HUDEP-2 (cell line): ENCODE results near the gene SRC.
A peak's percentile ranks its signal among the peaks of the same experiment; 100 is the strongest.

ENCODE experiments used
- DNase-seq, 76 experiments: peaks; one replicate each; lab custom pipeline; 2025; ENCODE audit not compliant: unreplicated experiment in 76 of 76; lab: John Stamatoyannopoulos, UW

SRC gene

DNA sequence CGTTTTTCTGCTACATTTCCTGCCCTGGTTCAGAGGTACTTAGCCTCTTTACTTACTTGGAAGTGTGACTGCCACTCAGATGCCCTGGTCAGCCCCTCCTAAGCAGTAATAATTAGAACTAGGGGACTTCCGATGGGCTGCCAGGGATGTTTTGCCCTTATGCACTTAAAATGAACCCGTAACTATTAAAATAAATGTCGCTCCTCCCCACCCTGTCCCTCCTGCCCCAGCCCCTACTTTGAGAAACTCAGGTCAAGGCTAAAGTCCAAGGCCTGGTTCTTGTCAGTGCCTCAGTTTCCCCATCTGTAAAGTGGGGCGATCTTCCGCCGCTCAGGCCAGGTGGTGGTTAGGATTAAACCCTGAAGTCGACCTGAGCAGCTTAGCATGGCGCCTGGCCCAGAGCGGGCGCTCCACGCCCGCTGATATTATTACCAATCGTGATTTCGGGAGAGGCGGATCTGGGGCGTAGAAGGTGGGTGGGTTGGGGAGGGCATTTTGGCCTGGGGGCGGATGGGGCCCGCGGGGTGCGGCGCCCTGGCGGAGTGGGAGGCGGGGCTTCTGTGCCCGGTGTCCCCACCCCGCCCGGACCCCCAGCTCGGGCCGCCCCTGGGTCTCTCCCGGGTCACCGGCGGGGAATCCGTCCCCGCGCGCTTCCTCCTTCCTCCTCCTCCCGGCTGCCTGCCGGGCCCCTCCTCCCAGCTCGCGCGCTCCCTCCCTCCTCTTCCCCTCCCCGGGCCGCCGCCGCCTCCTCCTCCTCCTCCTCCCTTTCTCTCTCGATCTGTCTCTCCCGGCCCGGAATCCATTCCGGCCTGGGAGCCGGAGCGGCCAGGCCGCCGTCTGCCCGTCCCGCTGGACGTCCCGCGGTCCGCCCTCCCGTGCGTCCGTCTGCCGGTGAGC is at the start of gene SRC:
Gene SRC, plus strand, starts transcription at position 802 of the 897 bp plus-strand sequence. CDS start 38,014 bp downstream, outside the sequence.
- peak in 16 of 76 experiments; percentile 4 to 49 (median 14) for DNase-seq

DNA sequence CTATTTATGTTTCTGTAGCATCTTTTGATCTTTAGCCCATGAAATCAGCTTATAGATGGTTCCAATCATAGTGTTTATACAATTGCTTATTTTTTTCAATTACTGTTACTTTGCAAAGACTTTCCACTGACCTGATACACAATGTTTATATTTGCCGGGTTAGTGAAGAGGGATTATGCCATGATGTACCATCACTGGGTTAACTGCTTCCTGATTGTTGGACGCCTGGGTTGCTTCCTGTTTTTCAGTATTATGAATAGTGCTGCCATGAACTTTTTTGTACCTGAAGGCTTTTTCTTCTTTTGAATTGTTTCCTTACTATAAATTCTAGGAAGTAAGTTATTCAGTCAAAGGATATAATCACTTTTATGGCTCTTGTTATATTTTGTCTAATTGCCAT is 49.6 kb upstream of the SRC start:
- no peak for DNase-seq

DNA sequence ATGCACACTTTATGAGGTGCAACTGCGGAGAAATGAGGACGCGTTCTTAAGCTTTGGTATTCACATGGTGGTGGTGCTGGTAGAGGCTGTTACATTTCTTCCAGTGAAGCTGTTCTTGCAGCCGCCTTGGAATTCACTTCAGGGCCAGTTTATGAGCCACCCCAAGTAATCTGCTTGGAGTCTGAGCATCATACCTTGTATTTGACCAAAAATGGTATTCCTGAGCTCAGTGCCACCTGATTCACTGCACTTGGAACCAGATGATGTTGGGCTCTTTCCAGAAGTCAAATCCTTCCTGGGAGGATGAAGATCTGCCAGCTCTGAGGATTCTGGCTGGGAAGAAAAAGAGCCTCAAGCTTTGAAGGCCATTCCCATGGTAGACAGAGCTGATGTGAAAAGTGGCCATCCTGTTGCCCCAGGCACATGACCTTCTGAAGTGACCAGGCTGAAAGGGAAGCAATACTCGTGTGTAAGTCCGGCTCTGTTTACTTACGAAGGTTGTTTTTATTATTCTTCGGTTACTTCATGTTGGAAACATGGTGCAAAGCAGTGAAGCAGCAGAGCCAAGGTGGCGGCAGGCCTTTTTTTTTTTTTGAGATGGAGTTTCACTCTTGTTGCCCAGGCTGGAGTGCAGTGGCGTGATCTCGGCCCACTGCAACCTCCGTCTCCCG is 48.7 kb upstream of the SRC start:
- no peak for DNase-seq

DNA sequence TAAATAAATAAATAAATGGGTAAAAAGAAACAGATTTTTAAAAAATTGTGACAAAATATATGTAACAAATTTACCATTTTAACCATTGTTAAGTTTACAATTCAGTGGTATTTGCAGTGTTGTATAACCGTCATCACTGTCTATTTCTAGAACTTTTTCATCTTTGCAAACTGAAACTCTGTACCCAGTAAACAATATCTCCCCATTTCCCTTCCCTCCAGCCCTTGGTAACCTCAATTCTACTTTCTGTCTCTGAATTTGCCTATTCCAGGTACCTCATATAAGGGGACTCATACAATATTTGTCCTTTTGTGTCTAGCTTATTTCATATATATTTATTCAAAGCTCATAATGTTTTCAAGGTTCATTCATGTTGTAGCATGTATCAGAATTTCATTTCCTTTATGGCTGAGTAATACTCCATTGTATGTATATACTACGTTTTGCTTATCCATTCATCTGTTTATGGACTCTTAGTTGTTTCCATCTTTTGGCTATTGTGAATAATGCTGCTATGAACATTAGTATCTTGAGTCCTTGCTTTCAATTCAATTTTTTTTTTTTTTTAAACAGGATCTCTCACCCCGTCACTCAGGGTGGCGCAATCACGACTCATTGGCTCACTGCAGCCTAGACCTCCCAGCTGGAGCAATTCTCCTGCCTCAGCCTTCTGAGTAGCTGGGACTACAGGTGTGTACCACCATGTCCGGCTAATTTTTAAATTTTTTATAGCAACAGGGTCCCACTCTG is 47.6 kb upstream of the SRC start:
- no peak for DNase-seq

DNA sequence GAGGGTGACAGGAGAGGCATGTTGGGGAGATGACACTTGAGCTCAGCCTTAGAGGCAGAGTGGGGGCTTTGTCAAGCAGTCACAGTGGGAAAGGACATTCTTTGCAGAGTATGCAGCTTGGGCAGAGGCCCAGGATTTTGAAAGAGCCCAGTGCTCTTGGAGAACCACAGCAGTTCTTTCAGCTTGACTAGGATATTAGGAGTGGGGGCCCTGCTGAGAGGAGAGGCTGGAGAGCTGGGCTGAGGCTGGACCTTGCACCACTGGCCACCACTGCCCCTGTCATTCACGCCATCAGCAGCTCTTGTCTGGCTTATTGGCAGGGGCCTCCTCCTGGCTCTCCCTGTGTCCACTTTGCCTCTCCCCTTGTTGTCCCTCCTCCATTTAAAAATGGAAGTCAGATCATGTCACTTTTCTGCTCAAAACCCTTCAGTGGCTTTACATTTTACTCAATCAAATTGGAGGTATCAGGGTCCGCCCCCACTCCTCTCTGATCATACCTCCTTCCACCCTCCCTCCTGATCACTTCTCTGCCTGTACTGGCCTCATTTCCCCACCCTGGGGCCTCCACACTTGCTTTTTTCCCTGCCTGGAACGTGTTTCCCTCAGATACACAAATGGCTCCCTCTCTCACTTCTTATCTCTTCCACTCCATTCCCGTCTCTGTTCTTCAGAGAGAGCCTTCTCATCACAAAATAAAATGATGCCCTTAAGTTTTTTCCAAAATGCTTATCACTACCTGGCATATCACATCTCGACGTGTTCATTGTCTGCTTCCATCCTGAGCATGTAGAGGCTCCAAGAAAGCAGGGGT is 46.0 kb upstream of the SRC start:
- peak in 4 of 76 experiments; percentile 12 to 27 (median 16) for DNase-seq

DNA sequence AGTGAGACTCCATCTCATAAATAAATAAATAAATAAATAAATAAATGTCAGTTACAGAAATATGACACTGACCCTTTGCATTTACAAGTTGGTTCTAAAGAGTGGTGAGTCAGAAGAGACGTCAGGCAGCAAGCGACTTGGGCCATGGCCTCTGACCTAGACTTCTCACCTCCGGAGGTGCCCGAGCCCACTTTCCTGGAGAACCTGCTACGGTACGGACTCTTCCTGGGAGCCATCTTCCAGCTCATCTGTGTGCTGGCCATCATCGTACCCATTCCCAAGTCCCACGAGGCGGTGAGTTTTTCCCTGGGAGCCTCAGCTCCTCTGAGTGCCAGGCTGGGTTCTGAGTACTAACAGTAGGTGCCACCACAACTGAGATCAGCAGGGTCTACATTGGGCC is 44.8 kb upstream of the SRC start:
- no peak for DNase-seq

DNA sequence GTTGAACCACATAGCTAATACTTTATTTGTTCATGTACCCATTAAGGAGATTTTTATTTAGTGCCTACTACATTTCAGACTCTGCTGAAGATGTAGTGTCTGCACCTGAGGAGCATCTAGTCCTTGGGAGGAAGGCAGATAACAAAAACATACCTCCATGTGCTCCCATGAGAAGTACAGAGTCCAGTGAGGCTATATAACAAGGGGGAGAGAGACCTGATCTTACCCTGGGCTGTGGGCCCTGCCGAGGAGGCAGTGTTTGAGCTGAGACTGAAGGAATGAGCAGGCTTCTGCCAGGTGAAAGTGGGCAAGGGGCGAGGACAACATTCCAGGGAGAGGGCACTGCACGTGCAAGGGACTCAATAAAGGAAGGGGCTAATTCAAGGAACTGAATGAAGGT is 44.4 kb upstream of the SRC start:
- DNase-seq: no peak

DNA sequence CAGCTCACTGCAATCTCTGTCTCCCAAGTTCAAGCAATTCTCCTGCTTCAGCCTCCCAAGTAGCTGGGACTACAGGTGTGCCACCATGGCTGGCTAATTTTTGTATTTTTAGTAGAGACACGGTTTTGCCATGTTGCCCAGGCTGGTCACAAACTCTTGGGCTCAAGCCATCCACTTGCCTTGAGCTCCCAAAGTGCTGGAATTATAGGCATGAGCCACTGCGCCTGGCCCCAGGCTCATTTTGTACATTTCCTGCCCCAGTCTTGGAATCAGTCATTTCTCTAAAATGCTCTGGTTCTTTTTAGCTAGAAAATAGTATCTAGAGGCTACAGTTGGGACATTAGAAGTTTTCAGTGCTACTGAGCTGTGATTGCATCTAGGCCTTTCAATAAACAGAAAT is 43.0 kb upstream of the SRC start:
- no peak for DNase-seq

DNA sequence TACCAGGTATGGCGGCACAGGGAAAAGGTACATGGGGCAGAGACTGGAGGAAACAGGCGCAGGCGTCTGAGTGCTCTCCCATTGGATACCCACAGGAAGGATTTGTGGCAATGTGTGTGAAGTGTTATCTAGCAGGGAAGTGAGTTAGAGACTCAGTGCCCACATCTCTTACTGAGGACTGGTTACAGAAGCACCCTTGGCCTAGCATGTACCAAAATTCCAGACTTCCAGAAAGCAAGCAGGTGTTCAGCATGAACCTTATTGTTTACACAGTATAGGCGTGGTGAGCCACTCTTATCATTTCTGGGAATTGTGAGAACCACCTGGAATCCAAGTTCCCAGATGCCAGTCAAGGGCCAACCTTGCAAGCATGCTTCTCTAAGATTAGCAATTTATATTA is 42.3 kb upstream of the SRC start:
- no peak for DNase-seq

DNA sequence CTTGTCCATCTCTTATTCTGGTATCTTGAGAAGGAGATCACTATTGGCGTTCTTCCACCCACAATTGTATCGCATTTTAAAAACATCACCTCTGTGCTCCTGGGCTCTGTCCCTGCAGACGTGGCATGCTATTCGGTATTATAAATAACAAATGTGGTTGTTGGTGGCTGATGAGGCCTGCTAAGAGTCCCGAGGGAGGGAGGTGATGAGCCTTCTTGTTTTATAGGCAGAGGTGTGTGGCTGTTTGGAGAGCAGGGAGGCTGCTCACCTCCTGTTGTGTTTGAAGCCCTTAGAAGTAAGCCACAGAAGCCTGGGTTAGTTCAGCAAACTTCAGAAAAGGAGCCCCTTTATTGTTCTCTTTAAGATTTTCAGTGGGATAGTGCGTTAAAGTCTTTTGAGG is 40.9 kb upstream of the SRC start:
- DNase-seq: no peak

DNA sequence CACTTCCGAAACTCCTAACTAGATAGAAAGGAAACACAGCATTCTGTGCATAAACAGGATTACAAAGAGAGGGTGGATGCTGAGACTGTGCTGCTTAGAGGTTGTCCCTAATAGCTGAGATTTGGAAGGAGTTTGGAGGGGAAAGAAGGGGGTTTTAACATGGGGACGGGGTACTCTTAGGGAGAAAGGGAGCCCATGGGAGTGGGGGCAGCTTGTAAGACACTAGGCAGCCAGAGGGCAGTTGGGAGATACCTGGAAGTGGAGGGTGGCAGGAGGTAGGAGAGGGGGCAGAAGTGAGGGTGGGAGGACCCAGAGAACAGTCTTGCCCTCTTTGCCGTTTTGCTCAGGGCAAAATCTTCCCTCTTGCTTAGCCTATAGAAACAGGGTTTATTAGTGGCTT is 40.1 kb upstream of the SRC start:
- DNase-seq: no peak

DNA sequence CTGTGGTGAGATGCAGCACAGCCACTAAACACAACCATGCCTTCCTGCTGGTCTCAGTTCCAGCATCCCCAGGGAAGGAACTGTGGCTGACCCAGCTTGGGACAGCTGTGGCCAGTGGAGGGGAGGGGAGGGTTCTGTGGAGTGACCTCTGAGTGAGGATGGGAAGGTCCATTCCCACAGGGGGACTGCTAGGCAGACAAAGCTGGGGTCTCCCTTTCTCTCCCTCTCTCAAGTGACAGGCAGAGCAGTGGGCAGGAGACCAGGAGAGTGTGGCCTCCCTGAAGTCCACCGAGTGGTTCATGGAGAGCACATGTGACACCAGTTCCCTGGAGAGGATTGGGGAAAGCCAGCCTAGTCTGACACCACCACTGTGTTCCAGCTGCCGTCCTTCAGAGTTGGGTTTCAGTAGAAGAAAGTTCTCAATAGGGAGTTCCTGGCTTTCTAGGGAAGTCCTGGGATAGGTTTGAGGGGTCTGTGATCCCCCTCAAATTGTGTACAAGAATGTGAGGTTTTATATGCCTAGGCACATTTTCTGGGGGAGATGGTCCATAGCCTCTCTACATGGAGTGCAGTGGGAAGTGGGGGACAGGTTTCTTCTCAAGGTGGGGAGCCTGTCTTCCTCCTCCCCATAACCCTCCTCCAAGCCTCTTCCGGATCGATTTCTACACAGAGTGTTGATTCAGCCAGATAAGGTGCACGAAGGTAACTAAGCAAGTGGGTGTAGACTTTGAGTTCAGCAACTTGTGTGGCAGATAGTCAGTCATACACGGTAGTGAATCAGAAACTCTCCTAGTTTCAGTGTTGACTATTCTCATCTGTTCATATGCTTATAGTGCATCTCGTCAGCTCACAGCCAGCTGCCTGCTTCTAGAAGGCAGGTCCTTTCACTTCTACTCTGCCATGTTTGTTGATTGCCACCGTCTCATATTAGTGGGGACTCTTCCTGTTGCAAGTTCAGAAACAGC is 37.6 kb upstream of the SRC start:
- DNase-seq: no peak

DNA sequence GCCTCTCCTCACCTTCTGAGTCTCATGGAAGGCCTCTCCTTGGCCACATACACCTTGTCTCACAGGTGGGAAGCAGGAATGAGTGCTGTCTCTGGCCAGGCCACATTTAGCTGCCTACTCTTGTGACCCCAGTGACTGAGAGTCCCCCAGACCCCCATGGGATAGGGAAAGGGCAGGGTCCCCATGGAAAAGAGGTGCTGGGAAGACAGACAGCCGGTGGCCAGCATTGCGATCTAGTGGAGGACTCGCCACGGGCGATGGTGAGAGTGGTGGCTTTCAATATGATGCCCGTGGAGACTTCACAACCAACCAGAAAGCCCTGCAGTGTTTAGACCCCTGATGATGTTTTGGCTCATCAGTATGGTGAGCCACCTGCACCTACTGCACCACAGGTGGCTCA is 36.6 kb upstream of the SRC start:
- no peak for DNase-seq

DNA sequence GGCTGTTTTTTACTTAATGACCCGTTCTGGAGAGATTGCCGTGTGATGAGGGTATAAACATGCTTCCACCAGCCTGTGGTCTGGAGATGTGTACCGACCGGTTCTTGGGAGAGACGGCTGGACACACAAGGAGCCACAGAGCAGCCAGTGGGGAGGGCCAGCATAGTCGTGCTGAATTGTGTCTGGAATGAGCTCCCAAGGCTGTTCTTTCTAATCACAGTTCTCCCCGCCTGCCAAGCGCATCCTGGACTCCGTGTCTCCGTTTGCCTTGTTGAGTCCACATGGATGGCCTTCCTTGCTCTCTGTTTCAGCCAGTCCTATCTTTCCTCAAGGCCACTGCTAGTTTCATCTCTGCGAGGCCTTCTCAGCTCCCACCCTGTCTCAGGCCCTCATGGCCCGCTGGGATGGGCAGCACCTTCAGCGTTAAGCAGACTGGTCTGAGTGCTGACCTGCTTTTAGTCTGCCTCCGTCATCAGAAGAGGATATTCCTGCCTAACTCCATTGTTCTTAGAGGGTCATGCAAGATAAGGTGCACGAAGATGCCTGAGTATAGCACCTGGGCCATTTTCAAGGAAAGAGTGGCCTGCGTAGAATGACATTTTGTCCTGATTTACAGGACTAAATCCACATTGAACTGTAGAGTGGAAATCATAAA is 35.9 kb upstream of the SRC start:
- DNase-seq: no peak

DNA sequence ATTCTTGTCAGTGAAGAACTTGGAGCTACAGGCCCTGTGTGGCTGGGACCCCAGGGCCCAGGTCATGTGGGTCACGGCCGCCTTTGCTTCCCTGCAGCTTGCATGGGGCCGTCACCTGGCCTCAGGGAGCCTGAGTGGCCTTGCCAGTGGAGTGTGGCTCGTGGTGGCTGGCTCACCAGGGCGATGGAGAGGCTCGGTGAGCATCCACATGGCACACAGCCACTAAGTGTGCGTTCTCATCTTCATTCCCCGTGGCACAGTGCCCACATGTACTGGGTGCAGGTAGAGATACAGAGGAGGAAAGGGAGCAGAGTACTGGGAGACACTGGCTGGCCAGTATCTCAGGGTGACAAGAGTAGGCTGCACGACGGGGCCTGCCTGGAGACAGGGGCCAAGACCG is 35.0 kb upstream of the SRC start:
- DNase-seq: no peak

DNA sequence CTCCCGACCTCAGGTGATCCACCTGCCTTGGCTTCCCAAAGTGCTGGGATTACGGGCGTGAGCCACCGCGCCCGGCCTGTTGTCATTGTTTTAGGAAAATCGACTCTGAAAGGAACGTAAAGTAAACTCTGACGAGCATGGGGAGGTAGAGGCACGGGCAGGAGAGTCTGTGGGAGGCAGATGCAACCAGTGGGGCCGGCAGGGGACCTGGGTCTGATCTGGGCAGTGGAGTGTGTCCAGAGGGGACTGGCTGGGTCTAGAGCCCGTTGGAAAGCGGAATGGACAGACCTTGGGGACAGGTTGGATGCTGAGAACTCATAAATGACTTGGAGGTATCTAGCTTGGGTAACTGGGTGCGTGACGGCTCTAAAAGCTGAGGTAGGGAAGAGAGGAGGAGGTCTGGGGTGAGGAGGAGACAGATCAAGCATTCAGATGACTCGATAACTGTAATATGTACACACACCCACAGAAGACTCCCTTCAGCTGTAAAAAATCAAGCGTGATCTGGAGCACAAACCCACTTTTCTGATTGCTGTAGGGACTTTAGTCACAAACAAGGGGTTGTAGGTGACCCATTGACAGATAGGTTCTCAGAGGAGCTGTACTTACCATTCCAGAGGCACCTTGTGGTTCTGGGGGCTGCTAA is 34.1 kb upstream of the SRC start:
- DNase-seq: no peak

DNA sequence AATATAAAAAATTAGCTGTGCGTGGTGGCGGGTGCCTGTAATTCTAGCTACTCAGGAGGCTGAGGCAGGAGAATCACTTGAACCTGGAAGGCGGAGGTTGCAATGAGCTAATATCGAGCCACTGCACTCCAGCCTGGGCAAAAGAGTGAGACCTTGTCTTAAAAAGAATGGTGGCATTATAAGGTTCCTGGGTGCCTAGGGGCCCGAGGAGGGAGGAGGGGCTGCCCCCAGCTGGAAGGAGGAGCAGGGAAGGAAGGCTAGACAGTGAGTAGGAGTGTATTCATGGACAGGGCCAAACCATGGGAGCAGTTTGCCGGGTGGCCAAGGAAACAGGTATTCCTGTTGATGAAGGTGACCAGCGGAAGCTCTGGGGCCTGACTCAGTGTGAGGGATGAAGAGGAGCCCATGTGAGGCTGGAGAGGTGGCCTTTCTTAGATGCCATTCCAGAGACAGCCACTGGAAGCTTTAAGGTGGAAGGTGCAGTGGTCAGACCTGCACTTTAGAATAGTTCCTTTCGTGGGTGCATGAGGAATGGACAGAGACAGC is 32.3 kb upstream of the SRC start:
- DNase-seq: no peak

DNA sequence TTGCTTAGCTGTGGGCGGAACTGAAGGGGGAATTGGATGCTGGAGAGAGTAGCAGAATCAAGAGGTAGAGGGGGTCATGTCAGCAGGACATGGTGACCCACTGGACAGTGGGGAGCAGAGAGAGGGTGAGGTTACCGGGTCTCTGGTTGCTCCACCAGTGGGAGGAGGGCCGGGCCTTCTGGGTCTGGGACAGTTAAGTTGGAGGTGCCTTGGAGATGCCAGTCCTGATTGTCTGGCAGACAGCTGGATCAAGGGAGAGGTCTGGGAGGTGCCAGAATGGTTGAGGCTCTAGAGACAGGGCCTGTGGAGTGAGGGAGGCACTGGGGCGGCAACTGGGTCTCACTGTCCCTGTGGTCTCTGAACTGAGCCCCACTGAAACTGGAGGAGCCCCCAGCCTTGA is 31.8 kb upstream of the SRC start:
- DNase-seq: no peak
